GM12878 (cell line): ENCODE results near the gene PARP1. TPM values are rescaled to one million over a fixed set of nuclear protein-coding genes. Genes with fewer than 3 reads are reported as not detected.

Experiments used
- ATAC-seq: fragments of 200-7000 bp; cut with Tn5 transposase; 3 replicates; pipeline ENCODE4 v1.9.1; 2020; ENCODE audit warnings: mild to moderate bottlenecking, moderate library complexity
- BruUV-seq: library from RNA; stranded (reverse); fragments of 400-500 nt; replicated peaks from 2 replicates; lab custom pipeline; 2021; lab: Mats Ljungman, UMichigan
- CTCF ChIA-PET: fragments of 300-600 bp; sonication (Branson Sonifier 250); formaldehyde crosslinking; extraction: SDS; loops from one replicate; lab custom pipeline; 2021; ENCODE audit warnings: inconsistent platforms; lab: Yijun Ruan, JAX
- POLR2A ChIA-PET: fragments of 350-600 bp; formaldehyde crosslinking; extraction: SDS; loops from one replicate; lab custom pipeline; 2021; ENCODE audit warnings: inconsistent platforms; lab: Charles Lee
- RAD21 ChIA-PET: fragments of 300-600 bp; sonication (Branson Sonifier 250); formaldehyde crosslinking; loops from one replicate; lab custom pipeline; 2023; ENCODE audit warnings: antibody characterized with exemption; ENCODE audit not compliant: unreplicated experiment; lab: Charles Lee
- SMC1A ChIA-PET: fragments of 300-600 bp; sonication (Branson Sonifier 250); formaldehyde crosslinking; loops from one replicate; lab custom pipeline; 2023; ENCODE audit not compliant: unreplicated experiment, uncharacterized antibody; lab: Charles Lee
- DNase-seq: peaks from one replicate; pipeline ENCODE4 v3.0.0-alpha.2; 2011; ENCODE audit warnings: low read depth, low spot score
- FAIRE-seq: peaks from 3 replicates; lab custom pipeline; 2011; peaks lifted over from hg19 to GRCh38; lab: Jason Lieb, UNC
- H2AFZ ChIP-seq: 2 replicates; pipeline ENCODE4 v1.6.0; 2011; ENCODE audit warnings: low read depth, low read length, control low read depth; ENCODE audit not compliant: control insufficient read depth
- H3K27ac ChIP-seq: 2 replicates; pipeline ENCODE4 v1.5.1; 2011; ENCODE audit warnings: control low read depth; ENCODE audit not compliant: control insufficient read depth, insufficient read depth
- H3K27me3 ChIP-seq, 2 experiments: replicated peaks in 1 of 2; 2 replicates each; pipeline versions ENCODE4 v1.6.0 to v1.6.1; 2011; ENCODE audit warnings: low read length in 1 of 2; ENCODE audit not compliant: control insufficient read depth in 2 of 2, insufficient read depth in 2 of 2
- H3K36me3 ChIP-seq, 2 experiments: 2 replicates each; pipeline ENCODE4 v1.5.1; 2011; ENCODE audit warnings: low read length in 1 of 2; ENCODE audit not compliant: control insufficient read depth in 2 of 2, insufficient read depth in 2 of 2
- H3K4me1 ChIP-seq: 2 replicates; pipeline ENCODE4 v1.6.1; 2011; ENCODE audit warnings: mild to moderate bottlenecking, low read length, moderate library complexity, mixed read lengths; ENCODE audit not compliant: control insufficient read depth, insufficient read depth
- H3K4me2 ChIP-seq: 2 replicates; pipeline ENCODE4 v1.6.0; 2011; ENCODE audit warnings: control low read depth; ENCODE audit not compliant: control insufficient read depth, insufficient read depth
- H3K4me3 ChIP-seq: fragments of 200-600 bp; sonication (generic); 2 replicates; pipeline ENCODE4 v1.5.1; 2016
- H3K79me2 ChIP-seq: 2 replicates; pipeline ENCODE4 v1.6.0; 2011; ENCODE audit warnings: low read length; ENCODE audit not compliant: control insufficient read depth, insufficient read depth
- H3K9ac ChIP-seq: 2 replicates; pipeline ENCODE4 v1.8.0; 2011; ENCODE audit warnings: low read length, control low read depth, mixed read lengths; ENCODE audit not compliant: control insufficient read depth, insufficient read depth
- H3K9me3 ChIP-seq: replicated peaks from 3 replicates; pipeline ENCODE4 v1.5.1; 2011; ENCODE audit warnings: mild to moderate bottlenecking, low read length; ENCODE audit not compliant: control insufficient read depth, insufficient read depth
- H4K20me1 ChIP-seq: 2 replicates; pipeline ENCODE4 v1.6.0; 2011; ENCODE audit not compliant: control insufficient read depth, insufficient read depth
- CHD4 ChIP-seq: fragments of 200-600 bp; sonication (generic); IDR thresholded peaks from 2 replicates; pipeline ENCODE4 v1.6.1; 2016; ENCODE audit warnings: mild to moderate bottlenecking
- E2F4 ChIP-seq: IDR thresholded peaks from 2 replicates; pipeline ENCODE4 v1.6.1; 2012; ENCODE audit warnings: low read depth, low read length, improper control_type of control experiment
- EGR1 ChIP-seq, 2 experiments: IDR thresholded peaks; 1 replicate in 1 of 2; 2 replicates in 1 of 2; pipeline ENCODE4 v1.6.1; 2011 to 2012; ENCODE audit warnings: low read depth in 2 of 2, low read length in 2 of 2, borderline replicate concordance in 1 of 2, mild to moderate bottlenecking in 1 of 2, moderate library complexity in 1 of 2
- FOXM1 ChIP-seq: IDR thresholded peaks from 2 replicates; pipeline ENCODE4 v1.6.1; 2012; ENCODE audit warnings: low read depth, mild to moderate bottlenecking, inconsistent platforms, low read length, moderate library complexity
- IKZF2 ChIP-seq, 2 experiments: fragments of 450-650 bp; IDR thresholded peaks; 2 replicates each; pipeline ENCODE4 v1.6.1; 2017; ENCODE audit warnings: mild to moderate bottlenecking in 2 of 2, moderate library complexity in 2 of 2
- KDM1A ChIP-seq: fragments of 200-600 bp; sonication (generic); IDR thresholded peaks from 2 replicates; pipeline ENCODE4 v1.6.1; 2016; ENCODE audit warnings: borderline replicate concordance
- MYB ChIP-seq: fragments of 150-350 bp; IDR thresholded peaks from 2 replicates; pipeline ENCODE4 v1.6.1; 2014; ENCODE audit warnings: mild to moderate bottlenecking, low read depth, low read length, borderline replicate concordance
- POLR2AphosphoS2 ChIP-seq: IDR thresholded peaks from 2 replicates; pipeline ENCODE4 v1.6.1; 2011; ENCODE audit warnings: low read depth, mild to moderate bottlenecking, low read length, improper control_type of control experiment, moderate library complexity
- RAD21 ChIP-seq: IDR thresholded peaks from 2 replicates; pipeline ENCODE4 v1.6.1; 2011; ENCODE audit warnings: mild to moderate bottlenecking, low read depth, low read length, moderate library complexity; ENCODE audit not compliant: insufficient read depth
- RCOR1 ChIP-seq: conservative IDR thresholded peaks from 2 replicates; pipeline ENCODE4 v1.6.1; 2012; ENCODE audit warnings: low read depth, low read length, improper control_type of control experiment
- STAT1 ChIP-seq: fragments of 450-650 bp; conservative IDR thresholded peaks from 2 replicates; pipeline ENCODE4 v1.6.1; 2014; ENCODE audit warnings: antibody characterized with exemption, mild to moderate bottlenecking
- TCF3 ChIP-seq: IDR thresholded peaks from 2 replicates; pipeline ENCODE4 v1.6.1; 2012; ENCODE audit warnings: low read depth, mild to moderate bottlenecking, low read length, borderline replicate concordance; ENCODE audit not compliant: insufficient read depth
- ZNF384 ChIP-seq: IDR thresholded peaks from 2 replicates; pipeline ENCODE4 v1.6.1; 2012; ENCODE audit warnings: low read depth, mild to moderate bottlenecking, low read length, improper control_type of control experiment, borderline replicate concordance
- ZSCAN29 ChIP-seq: fragments of 450-650 bp; IDR thresholded peaks from 2 replicates; pipeline ENCODE4 v1.6.1; 2017; ENCODE audit warnings: mild to moderate bottlenecking, moderate library complexity
- in situ Hi-C: fragments of 300-500 bp; cut with MboI; formaldehyde crosslinking; loops from 9 replicates; pipeline ENCODE4 v1.14.3; 2018; ENCODE audit warnings: mixed read lengths
- intact Hi-C: fragments of 100-400 bp; cut with micrococcal nuclease; formaldehyde crosslinking; loops from one replicate; pipeline ENCODE4 v1.14.2; 2022; ENCODE audit not compliant: unreplicated experiment
- polyA plus RNA-seq, 11 experiments: library from polyadenylated mRNA; depleted of rRNA in 4 of 11; unstranded in 6 of 11; stranded (reverse) in 5 of 11; fragments of >200 nt; fragmentation: Nextera tagmentation in 4 of 11; fragmentation: Illumina TruSeq in 1 of 11; extraction: Ambion mirVana in 4 of 11; extraction: Trizol in 1 of 11; gene quantifications; 1 replicate in 1 of 11; 2 replicates in 10 of 11; pipeline versions ENCODE4 v1.2.1 to v1.2.3, GENCODE V29; 2011 to 2016; ENCODE audit warnings: inconsistent platforms in 2 of 11, missing spikeins in 2 of 11, low read depth in 1 of 11
- total RNA-seq, 4 experiments: library from RNA; depleted of rRNA in 3 of 4; stranded (reverse); fragments of >200 nt in 3 of 4; fragmentation: Illumina TruSeq in 1 of 4; extraction: Trizol in 1 of 4; gene quantifications; 2 replicates each; pipeline versions ENCODE4 v1.2.1 to v1.2.3, GENCODE V29; 2013 to 2021
- TF ChIP-seq, protein P1 (sequence below): fragments of 450-650 bp; IDR thresholded peaks from 2 replicates; pipeline ENCODE4 v1.6.1; 2018; ENCODE audit warnings: borderline replicate concordance, mild to moderate bottlenecking; ENCODE audit not compliant: partially characterized antibody
- TF ChIP-seq, protein P2 (sequence below), 3 experiments: IDR thresholded peaks in 2 of 3; conservative IDR thresholded peaks in 1 of 3; 2 replicates each; pipeline ENCODE4 v1.5.1; 2011; ENCODE audit warnings: low read depth in 3 of 3, low read length in 3 of 3, mild to moderate bottlenecking in 3 of 3, control low read depth in 2 of 3, moderate library complexity in 2 of 3, inconsistent platforms in 1 of 3, mixed read lengths in 1 of 3; ENCODE audit not compliant: control insufficient read depth in 2 of 3, insufficient read depth in 1 of 3; ENCODE audit errors: extremely low read depth in 1 of 3
- TF ChIP-seq, protein P3 (sequence below): fragments of 450-650 bp; IDR thresholded peaks from 2 replicates; pipeline ENCODE4 v1.6.1; 2017; ENCODE audit warnings: mild to moderate bottlenecking

PARP1 gene
- total and polyA plus RNA-seq, 10 of the 15 experiments (the other 5 are each of a cell fraction or from before 2014, with no cell fraction given) = 113 to 287 (median 265) TPM

DNA sequence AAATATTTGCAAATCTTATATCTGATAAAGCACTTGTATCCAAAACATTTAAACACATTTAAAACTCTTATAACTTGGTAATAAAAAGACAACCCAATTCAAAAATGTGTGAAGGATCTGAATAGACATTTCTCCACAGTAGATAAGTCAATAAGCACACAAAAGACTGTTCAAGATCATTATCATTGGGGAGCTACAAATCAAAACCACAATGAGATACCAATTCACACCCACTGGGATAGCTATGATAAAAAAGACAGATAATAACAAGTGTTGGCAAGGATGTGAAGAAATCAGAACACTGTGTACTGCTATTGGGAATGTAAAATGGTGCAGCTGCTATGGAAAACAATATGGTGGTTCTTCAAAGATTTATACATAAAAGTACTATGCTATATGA, 93.8 kb downstream of the PARP1 start:
- in situ Hi-C loops = no loop called here
- H3K4me1 ChIP-seq = peaks cover 3% of the 10 kb centered on the region; the same call in 1 of the 2 replicates
- intact Hi-C loops = no loop called here
- ChIA-PET SMC1A (interaction anchor here (0.5 to 2.3 kb wide), 2 partner anchors 13 to 19 kb away, joined by 3 to 7 read pairs; no protein-coding TSS in a partner anchor), RAD21 (no interaction called here)
- H3K4me2 ChIP-seq = no peak overlapping the region
- no peaks in the 10 kb centered on the region for H3K9me3 ChIP-seq
- TF ChIP-seq RCOR1 (no peak), E2F4 (no peak), TCF3 (no peak), FOXM1 (no peak), KDM1A (no peak), MYB (no peak), EGR1 (IDR thresholded peaks at IDR 0.05; ENCODE audit: borderline replicate concordance in 1 of 2, low read depth in 2 of 2, low read length in 2 of 2) (no peak), STAT1 (no peak), CHD4 (no peak), IKZF2 (IDR thresholded peaks at IDR 0.05) (no peak), ZSCAN29 (no peak), RAD21 (no peak), ZNF384 (no peak), POLR2AphosphoS2 (no peak)
- TF ChIP-seq, protein P1, sequence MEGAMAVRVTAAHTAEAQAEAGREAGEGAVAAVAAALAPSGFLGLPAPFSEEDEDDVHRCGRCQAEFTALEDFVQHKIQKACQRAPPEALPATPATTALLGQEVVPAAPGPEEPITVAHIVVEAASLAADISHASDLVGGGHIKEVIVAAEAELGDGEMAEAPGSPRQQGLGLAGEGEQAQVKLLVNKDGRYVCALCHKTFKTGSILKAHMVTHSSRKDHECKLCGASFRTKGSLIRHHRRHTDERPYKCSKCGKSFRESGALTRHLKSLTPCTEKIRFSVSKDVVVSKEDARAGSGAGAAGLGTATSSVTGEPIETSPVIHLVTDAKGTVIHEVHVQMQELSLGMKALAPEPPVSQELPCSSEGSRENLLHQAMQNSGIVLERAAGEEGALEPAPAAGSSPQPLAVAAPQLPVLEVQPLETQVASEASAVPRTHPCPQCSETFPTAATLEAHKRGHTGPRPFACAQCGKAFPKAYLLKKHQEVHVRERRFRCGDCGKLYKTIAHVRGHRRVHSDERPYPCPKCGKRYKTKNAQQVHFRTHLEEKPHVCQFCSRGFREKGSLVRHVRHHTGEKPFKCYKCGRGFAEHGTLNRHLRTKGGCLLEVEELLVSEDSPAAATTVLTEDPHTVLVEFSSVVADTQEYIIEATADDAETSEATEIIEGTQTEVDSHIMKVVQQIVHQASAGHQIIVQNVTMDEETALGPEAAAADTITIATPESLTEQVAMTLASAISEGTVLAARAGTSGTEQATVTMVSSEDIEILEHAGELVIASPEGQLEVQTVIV = no peak
- TF ChIP-seq, protein P2, sequence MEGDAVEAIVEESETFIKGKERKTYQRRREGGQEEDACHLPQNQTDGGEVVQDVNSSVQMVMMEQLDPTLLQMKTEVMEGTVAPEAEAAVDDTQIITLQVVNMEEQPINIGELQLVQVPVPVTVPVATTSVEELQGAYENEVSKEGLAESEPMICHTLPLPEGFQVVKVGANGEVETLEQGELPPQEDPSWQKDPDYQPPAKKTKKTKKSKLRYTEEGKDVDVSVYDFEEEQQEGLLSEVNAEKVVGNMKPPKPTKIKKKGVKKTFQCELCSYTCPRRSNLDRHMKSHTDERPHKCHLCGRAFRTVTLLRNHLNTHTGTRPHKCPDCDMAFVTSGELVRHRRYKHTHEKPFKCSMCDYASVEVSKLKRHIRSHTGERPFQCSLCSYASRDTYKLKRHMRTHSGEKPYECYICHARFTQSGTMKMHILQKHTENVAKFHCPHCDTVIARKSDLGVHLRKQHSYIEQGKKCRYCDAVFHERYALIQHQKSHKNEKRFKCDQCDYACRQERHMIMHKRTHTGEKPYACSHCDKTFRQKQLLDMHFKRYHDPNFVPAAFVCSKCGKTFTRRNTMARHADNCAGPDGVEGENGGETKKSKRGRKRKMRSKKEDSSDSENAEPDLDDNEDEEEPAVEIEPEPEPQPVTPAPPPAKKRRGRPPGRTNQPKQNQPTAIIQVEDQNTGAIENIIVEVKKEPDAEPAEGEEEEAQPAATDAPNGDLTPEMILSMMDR (IDR thresholded peaks at IDR 0.05 in 2 of 3, conservative IDR thresholded peaks at IDR 0.05 in 1 of 3; ENCODE audit: control insufficient read depth in 2 of 3, extremely low read depth in 1 of 3, insufficient read depth in 1 of 3, low read depth in 3 of 3, low read length in 3 of 3) = no peak
- TF ChIP-seq, protein P3, sequence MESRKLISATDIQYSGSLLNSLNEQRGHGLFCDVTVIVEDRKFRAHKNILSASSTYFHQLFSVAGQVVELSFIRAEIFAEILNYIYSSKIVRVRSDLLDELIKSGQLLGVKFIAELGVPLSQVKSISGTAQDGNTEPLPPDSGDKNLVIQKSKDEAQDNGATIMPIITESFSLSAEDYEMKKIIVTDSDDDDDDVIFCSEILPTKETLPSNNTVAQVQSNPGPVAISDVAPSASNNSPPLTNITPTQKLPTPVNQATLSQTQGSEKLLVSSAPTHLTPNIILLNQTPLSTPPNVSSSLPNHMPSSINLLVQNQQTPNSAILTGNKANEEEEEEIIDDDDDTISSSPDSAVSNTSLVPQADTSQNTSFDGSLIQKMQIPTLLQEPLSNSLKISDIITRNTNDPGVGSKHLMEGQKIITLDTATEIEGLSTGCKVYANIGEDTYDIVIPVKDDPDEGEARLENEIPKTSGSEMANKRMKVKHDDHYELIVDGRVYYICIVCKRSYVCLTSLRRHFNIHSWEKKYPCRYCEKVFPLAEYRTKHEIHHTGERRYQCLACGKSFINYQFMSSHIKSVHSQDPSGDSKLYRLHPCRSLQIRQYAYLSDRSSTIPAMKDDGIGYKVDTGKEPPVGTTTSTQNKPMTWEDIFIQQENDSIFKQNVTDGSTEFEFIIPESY = no peak
- TF ChIP-seq, all 136 proteins: peak for 0
- no peaks in the 10 kb centered on the region for H3K36me3 ChIP-seq
- no peak for FAIRE-seq
- no peaks in the 10 kb centered on the region for H4K20me1 ChIP-seq
- no peaks in the 10 kb centered on the region; a peak in 1 of 4 replicates for H3K27me3 ChIP-seq
- no peak overlapping the region for H3K4me3 ChIP-seq
- ATAC-seq = no peak
- ChIA-PET CTCF (interaction anchor here (1.0 kb wide), 1 partner anchor 19 kb away, joined by 5 read pairs; no protein-coding TSS in a partner anchor), POLR2A (no interaction called here)
- H3K27ac ChIP-seq = no peak overlapping the region
- no peak for DNase-seq
- H3K9ac ChIP-seq = no peak overlapping the region
- no peaks in the 10 kb centered on the region for H3K79me2 ChIP-seq
- no peak overlapping the region for H2AFZ ChIP-seq
- BruUV-seq = no TSS peak
